Measurements from ENCODE around the gene LMF1.

Gene LMF1

GRCh38 chr16:908526-909155, 62.1 kb downstream of the LMF1 start:
- no peak for DNase-seq

DNA sequence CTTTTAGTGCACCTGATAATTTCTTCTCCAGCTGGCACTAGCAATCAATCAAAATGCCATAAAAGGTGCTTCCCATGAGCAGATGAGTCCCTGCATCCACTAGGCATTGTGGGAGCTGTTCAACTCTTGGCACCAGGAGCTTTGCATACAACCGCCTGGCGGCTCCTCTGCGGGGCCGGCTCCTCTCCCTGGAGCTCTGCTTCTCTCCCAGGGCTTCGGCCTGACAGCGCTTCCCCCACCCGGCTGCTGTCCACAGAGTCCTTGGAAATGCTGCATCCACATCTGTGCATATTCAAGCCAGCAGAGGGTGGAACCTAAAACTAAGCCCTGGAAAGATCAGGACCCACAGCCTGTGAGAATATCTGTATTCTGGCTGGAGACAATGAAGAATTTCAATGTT, 62.9 kb downstream of the LMF1 start:
- peak; percentile 34 for DNase-seq

GRCh38 chr16:907361-907760, 63.4 kb downstream of the LMF1 start:
- DNase-seq: no peak

DNA sequence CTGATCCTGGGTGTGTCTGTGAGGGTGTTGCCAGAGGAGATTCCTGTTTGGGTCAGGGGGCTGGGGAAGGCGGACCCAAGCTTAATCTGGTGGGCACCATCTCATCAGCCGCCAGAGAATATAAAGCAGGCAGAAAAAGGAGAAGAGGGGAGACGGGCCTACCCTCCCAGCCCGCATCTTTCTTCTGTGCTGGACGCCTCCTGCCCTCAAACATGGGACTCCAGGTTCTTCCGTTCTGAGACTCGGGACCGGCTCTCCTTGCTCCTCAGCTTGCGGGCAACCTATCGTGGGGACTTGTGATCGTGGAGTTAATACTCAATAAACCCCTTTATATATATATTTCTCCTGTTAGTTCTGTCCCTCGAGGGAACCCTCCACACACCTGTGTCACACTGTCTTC, 64.5 kb downstream of the LMF1 start:
- DNase-seq: no peak

DNA sequence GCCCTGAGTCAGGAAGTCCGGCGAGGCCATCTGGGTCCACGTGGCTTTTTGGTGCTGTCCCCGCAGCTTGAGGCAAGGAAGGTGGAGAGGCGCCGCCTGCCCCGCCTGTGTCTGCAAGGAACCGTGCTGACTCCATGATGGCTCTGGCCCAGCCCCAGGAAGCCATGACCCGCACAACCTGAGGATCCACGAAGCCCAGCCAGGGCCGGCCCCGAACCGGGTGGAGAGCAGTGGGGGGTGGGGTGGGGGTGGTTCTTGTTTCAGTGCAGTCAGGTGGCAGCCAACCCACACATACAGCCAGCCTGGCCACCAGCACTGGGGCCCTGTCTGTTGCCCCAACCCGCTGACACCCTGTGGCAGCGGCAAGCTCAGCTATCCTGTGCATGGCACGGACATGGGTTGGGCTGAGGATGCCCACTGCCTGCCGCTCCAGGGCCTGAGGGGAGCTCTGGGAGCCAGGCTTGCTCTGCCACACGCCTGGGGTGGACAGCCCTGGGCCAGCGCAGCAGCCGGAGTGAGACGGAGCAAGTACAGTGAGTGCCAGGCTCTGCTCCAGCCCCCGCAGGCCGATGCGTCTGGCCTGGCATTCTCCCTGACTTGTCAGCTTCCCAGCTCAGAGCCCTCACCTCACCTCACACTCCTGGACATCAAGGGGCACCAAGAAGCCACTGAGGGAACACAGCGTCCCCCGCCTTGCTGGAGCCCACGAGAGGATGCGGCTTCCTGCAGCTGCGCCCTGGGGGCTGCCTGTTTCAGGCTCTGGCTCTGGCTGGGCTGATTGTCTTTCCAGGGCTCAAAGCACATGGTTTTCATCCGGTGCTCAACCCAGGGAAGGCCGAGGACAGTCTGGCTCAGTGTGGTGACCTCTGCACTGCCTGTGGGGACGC, 68.8 kb downstream of the LMF1 start:
- no peak for DNase-seq

GRCh38 chr16:901149-901548, 69.6 kb downstream of the LMF1 start:
- no peak for DNase-seq

DNA sequence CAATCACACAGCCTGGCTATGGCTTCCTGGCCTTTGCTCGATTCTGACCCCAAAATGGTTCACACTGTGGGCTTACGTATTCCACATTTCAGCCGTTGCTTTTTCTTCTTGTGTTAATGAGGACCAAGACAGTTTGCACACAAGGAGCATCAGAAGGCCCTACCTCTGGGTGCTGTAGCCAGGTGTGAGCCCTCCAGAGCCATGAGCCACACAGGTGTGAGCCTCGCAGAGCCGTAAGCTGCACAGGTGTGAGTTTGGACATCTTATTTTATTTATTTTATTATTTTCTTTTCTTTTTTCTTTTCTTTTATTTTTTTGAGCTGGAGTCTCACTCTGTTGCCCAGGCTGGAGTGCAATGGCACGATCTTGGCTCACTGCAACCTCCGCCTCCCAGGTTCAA, 70.6 kb downstream of the LMF1 start:
- no peak for DNase-seq

DNA sequence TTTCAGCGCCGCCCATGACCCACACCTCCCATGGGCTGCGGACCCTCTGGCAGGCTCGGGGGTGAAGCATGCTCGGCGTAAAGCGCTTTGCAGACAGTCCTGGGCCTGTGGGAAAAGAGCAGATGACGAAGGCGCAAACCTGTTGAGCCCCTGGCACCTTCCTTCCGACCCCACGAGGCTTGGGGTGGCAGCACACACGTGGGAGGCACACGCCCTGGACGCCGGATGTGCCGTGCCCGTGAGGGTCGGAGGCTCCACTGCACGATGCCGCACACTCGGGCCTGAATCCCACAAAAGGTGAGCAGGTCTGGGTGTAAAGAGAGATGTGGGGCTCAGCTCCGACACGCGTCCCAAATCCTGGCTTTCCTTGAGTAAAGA, 71.1 kb downstream of the LMF1 start:
- DNase-seq: no peak

DNA sequence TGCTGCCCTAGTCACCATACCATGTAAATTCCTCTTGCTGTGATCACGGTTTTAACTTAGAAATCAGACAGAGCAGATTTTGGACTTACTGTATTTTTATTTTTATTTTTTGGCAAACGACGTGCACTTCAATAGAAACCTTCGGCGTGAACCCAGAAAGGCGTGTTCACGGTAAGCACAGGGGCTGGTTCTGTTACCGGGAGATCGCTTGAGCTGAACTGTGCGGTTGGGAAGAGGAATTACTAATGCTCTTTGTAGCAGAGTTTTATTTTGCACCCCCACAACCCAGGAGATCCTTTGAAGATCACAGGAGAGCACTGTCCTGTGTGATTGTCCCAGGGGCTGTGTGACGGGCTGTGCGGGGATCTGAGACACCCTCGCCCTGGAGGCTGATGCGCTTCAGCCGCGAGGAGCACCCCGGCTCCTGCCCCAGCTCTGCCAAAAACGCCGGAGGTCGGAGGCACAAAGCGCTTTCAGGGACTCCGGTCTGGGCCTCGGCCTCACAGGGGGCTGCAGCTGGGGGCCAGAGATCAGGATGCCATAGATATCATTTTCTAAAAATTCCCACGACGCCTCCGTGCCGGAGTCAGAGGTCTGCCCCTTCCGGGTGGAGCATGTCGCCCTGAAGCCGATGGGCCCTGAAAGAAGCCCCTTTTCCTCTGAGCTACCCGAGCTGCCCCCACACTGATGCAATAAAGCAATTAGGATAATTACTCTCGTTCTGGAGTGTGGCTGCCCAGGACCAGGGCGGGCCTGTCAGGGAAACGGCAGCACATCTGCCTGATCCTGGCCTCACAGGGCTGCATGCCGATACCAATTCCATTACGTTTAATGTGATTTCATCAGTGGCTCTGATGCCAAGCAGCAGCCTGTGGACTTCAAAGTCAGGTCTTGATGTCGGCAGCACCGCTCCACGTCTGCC, 71.8 kb downstream of the LMF1 start:
- no peak for DNase-seq

- no peak for DNase-seq
Measured at GRCh38 chr16:898216-898615, 72.6 kb downstream of the LMF1 start.

DNA sequence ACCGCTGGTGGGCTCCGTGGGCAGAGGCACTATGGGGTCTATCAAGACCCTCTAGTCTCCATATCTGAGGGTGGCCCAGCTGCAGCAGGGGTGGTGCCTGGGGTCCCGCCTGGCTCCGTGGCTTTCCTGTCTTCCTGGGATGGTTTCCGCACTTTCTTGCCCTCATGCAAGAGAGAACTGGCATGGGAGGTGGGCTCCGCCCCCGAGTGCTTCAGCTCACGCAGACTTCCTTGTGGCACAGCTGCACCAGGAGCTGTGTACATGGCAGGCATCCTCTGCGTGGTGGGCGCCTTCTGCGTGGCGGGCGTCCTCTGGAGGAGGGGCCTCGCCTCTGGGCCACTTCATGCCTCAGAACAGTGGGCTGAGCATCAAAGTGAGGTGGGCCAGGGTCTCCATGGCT, 73.1 kb downstream of the LMF1 start:
- DNase-seq: no peak

DNA sequence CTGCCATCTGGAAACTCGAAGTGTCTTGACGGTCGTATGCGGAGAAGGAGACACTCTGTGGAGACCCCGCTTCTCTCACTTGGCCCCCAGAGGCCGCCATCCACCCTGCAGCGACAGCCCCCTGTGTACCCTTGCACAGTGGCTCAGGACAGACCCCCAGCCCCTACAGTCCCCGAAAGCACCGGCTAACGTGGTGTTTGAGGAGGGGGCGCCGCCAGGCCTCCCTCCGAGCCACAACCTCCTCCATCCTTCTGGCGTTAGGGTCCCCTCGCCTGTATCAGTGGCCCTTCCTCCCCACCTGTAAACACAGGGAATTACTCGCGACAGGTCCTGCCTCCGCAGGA, 73.6 kb downstream of the LMF1 start:
- no peak for DNase-seq

DNA sequence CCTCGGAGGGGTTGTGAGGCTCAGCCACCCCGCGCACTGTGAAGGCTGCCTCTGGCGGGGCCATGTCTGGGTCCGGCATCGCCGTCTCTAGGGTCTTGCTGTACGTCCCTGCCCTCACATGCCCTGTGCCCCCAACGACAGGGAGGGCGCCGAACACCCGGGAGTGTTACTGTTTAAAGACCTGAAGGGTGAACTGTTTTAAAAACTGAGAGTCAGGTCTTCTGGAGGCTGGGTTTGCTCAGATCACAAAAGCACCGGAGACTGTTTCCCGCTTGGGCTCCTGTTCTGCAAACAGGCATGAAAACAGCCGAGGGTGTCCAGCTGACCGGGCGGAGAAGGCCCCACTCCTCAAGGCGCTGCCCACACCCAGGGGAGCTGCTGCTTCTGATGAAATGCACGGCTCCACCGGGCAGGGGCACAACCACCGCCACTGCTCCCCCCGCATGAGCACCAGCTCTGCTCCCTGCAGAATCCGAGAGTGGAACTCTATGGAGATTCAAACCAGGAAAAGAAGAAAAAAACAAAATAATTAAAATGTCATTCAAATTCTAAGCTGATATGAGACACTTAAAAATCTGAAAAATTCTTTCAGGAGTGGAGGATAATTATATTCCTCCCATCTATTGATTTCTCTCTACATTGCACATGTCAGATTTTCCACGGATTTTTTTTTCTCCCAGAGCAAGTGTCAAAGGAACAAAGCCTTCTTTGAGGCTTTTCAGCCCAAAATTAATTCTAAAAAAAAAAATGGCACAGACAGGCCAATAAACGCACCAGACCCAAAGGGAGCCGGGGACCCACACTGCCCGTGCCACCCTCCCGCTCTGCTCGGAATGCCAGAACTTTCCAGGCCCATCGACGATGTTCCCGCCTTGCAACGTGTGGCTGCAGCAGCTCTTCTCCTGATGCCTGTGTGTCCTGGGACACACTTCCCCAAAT, 74.3 kb downstream of the LMF1 start:
- DNase-seq: no peak

DNA sequence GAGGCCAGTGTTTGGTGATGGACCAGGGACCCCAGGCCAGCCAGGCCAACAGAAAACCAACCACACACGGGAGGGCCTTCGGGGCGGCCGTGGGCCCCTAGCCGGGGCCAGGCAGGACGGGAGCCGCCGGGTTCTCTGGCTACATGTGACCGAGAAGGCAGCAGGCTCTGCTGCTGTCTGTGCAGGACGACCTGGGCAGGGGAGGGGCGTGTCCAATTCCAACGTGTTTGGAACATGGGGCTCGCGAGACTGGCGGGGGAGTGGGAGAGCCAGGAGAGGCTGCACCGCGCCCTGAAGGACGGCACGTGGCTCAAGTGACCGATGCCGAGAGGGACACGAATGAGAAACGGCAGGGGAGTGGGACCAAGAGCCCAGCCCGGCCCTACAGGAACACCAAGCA, 75.4 kb downstream of the LMF1 start:
- DNase-seq: no peak

DNA sequence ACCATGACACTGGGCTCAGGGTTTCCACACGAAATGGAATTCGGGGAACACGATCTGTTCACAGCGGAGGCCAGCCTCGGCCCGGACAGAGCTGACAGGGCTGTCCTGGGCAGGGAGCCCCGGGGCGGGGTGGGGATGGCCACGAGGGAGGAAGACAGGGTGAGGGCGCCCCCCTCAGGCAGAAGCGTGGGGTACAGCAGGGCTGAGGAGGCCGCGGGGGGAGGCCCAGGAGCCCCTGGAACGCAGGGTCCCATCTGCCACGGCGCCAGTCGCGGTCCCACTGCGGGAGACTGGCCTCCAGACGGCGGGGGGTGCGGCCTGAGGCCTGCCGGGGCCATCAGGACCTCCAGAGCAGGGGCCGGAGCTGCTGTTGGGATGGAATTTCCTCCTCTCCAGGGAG, 75.9 kb downstream of the LMF1 start:
- no peak for DNase-seq

DNA sequence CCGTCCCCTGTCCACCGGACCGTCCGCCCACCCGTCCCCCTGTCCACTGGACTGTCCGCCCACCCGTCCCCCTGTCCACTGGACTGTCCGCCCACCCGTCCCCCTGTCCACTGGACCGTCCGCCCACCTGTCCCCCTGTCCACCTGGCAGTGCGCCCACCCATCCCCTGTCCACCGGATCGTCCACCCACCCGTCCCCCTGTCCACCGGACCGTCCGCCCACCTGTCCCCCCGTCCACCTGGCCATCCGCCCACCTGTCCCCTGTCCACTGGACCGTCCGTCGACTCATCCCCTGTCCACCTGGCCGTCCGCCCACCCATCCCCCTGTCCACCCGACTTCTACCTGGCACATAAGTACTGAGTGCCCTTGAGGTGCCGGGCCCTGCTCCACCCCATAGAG, 76.6 kb downstream of the LMF1 start:
- DNase-seq: no peak

GRCh38 chr16:893360-893759, 77.4 kb downstream of the LMF1 start:
- DNase-seq: peak; percentile 7

DNA sequence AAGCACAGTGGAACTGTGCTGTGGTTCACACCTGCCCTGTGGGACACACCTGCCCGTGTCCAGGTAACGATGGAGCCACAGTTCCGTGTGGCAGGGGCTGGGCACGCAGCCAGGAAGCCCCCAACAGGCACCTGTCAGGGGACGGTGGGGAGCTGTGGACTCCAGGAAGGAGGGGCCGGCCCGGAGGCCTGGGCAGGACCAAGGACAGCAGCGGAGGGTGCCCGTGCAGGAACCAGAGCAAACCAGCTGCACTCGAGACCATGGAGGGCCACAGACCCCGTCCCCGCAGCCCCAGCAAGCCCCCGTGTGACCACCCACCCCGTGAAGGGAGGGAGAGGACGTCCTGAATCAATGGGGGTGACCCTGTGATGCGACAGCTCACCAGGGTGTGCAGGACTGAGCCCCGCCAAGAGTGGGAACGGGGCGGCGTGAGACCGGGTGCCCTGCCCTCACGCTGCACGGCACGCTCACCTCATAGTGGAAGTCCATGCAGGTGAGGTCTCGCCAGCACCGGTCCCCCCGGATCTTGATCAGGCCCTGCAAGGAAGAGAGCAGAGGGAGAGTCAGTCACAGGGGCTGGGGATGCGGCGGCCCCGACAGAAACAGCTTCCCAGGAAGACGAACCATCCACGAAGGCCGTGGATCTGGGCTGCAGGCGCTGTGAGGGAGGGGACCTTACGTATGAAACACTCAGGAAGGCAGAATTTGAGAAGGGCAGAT, 78.1 kb downstream of the LMF1 start:
- DNase-seq: no peak

GRCh38 chr16:892006-892405, 78.8 kb downstream of the LMF1 start:
- DNase-seq: no peak

DNA sequence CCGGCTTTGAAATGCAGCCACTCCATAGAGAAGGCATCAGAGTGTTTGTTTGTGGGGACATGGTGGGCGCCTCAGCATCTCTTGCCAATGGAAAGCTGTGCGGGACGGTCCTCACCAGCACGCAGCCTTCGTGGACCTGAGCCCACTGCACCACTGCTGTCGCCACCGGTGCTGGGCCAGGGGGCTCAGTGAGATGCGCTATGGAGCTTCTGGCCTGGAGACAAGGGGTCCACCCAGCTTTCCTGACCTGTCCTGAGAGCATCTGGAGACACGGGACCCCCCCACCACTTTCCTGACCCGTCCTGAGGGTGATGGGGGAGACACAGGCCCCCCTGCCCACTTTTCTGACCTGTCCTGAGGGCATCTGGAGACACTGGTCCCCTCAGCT, 79.4 kb downstream of the LMF1 start:
- no peak for DNase-seq

GRCh38 chr16:890716-891352, 80.0 kb downstream of the LMF1 start:
- DNase-seq: no peak
